A673 (cell line): ENCODE measurements around the gene CLEC16A. TPM values are rescaled to one million over a fixed set of nuclear protein-coding genes. Genes with fewer than 3 reads are reported as not detected.

ENCODE experiments used
- BruUV-seq: library from RNA; stranded (reverse); fragments of 400-500 nt; replicated peaks from 2 replicates; lab custom pipeline; 2021; lab: Mats Ljungman, UMichigan
- CTCF ChIA-PET: fragments of 300-600 bp; sonication (Branson Sonifier 250); formaldehyde crosslinking; loops from one replicate; lab custom pipeline; 2022; ENCODE audit warnings: antibody characterized with exemption; lab: Charles Lee
- POLR2A ChIA-PET: fragments of 300-600 bp; sonication (Branson Sonifier 250); formaldehyde crosslinking; loops from one replicate; lab custom pipeline; 2022; ENCODE audit warnings: antibody characterized with exemption; ENCODE audit not compliant: low non-redundant PET; lab: Charles Lee
- DNase-seq: peaks from one replicate; pipeline ENCODE4 v3.0.0-alpha.2; 2015; ENCODE audit warnings: low spot score
- H3K27ac ChIP-seq: fragments of 200-600 bp; sonication (generic); 2 replicates; pipeline ENCODE4 v1.5.1; 2016; ENCODE audit warnings: mixed run types, low read depth, mild to moderate bottlenecking, mixed read lengths, antibody characterized with exemption, low read length; ENCODE audit not compliant: poor library complexity, severe bottlenecking
- H3K27me3 ChIP-seq: fragments of 200-600 bp; sonication (generic); replicated peaks from 2 replicates; pipeline ENCODE4 v1.6.1; 2017; ENCODE audit warnings: mixed run types, low read depth, mild to moderate bottlenecking, mixed read lengths, antibody characterized with exemption, low read length; ENCODE audit not compliant: insufficient read depth, poor library complexity
- H3K36me3 ChIP-seq: fragments of 200-600 bp; sonication (generic); 2 replicates; pipeline ENCODE4 v1.6.1; 2016; ENCODE audit warnings: mixed run types, mild to moderate bottlenecking, mixed read lengths, antibody characterized with exemption, low read length; ENCODE audit not compliant: insufficient read depth, poor library complexity, severe bottlenecking
- H3K4me1 ChIP-seq: fragments of 200-600 bp; sonication (generic); 2 replicates; pipeline ENCODE4 v1.6.1; 2017; ENCODE audit warnings: mixed run types, mild to moderate bottlenecking, mixed read lengths, antibody characterized with exemption, low read length; ENCODE audit not compliant: insufficient read depth, poor library complexity, severe bottlenecking
- H3K4me3 ChIP-seq: fragments of 200-600 bp; sonication (generic); 2 replicates; pipeline ENCODE4 v1.5.1; 2016; ENCODE audit warnings: low read depth, mixed run types, mild to moderate bottlenecking, mixed read lengths, low read length; ENCODE audit not compliant: poor library complexity, severe bottlenecking
- H3K9me3 ChIP-seq: fragments of 200-600 bp; sonication (generic); 2 replicates; pipeline ENCODE4 v1.6.1; 2016; ENCODE audit warnings: mixed run types, low read depth, mild to moderate bottlenecking, mixed read lengths, antibody characterized with exemption, low read length; ENCODE audit not compliant: poor library complexity, severe bottlenecking
- EZH2 ChIP-seq: fragments of 200-600 bp; sonication (generic); IDR thresholded peaks from 2 replicates; pipeline ENCODE4 v1.6.1; 2017; ENCODE audit warnings: borderline replicate concordance, low read depth, mild to moderate bottlenecking, mixed read lengths, antibody characterized with exemption, low read length; ENCODE audit not compliant: poor library complexity, severe bottlenecking
- intact Hi-C: fragments of 100-400 bp; cut with micrococcal nuclease; formaldehyde crosslinking; loops from one replicate; pipeline ENCODE4 v1.10.0; 2022; ENCODE audit not compliant: unreplicated experiment
- total RNA-seq: library from RNA; stranded (reverse); gene quantifications from 2 replicates; pipeline ENCODE4 v1.2.3, GENCODE V29; 2021
- TF ChIP-seq, protein P1 (sequence below): fragments of 300-800, 200-600 bp; sonication (generic); conservative IDR thresholded peaks from 2 replicates; pipeline ENCODE4 v1.5.1; 2017; ENCODE audit warnings: low read depth, mild to moderate bottlenecking, antibody characterized with exemption, low read length, moderate library complexity, mixed read lengths

Gene CLEC16A
- total RNA-seq, 1 experiment from 2014 or later = 23.4 TPM

DNA sequence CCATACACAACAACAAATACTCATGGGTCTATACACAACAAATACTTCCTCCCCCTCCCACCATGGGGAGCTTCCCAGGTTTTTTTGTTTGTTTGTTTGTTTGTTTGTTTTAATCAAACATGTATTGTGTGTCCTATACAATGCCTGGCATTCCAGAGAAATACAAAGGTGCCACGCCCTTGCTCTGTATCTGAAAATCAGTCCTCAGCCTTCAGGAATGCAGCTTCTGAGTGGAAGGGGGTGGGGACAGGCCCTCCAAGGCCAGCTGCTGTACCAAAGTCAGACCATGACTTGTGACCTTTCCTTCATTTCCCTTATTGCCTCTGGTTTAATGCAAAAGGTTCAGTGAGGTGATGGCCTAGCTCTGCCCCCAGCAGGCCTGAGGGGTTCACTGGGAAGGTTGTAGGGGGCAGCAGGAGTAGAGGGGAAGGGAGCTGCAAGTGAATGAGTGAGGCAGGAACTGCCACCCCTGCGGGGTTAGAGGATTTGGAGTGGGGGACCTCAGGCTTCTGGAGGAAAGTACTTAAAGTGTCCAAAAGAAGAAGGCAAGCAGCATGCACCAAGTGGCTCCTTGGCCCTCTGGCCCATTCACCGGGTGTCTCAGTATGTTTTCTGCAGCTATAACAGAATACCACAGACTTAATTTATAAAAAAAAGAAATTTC lies 105.2 kb downstream of the CLEC16A start:
- POLR2A ChIA-PET = no interaction called here
- TF ChIP-seq, protein P1, sequence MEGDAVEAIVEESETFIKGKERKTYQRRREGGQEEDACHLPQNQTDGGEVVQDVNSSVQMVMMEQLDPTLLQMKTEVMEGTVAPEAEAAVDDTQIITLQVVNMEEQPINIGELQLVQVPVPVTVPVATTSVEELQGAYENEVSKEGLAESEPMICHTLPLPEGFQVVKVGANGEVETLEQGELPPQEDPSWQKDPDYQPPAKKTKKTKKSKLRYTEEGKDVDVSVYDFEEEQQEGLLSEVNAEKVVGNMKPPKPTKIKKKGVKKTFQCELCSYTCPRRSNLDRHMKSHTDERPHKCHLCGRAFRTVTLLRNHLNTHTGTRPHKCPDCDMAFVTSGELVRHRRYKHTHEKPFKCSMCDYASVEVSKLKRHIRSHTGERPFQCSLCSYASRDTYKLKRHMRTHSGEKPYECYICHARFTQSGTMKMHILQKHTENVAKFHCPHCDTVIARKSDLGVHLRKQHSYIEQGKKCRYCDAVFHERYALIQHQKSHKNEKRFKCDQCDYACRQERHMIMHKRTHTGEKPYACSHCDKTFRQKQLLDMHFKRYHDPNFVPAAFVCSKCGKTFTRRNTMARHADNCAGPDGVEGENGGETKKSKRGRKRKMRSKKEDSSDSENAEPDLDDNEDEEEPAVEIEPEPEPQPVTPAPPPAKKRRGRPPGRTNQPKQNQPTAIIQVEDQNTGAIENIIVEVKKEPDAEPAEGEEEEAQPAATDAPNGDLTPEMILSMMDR = no peak
- TF ChIP-seq EZH2 = no peak
- H3K27me3 ChIP-seq = no peaks in the 10 kb centered on the region
- H3K4me3 ChIP-seq = no peak overlapping the region
- no peak overlapping the region for H3K27ac ChIP-seq
- no peak for DNase-seq
- no peaks in the 10 kb centered on the region for H3K9me3 ChIP-seq
- CTCF ChIA-PET = interaction anchor here (0.6 kb wide), 1 partner anchor 326 kb away, joined by 3 read pairs; no protein-coding TSS in a partner anchor
- intact Hi-C loops = no loop called here
- no TSS peak for BruUV-seq
- peaks cover 32% of the 10 kb centered on the region for H3K4me1 ChIP-seq
- H3K36me3 ChIP-seq = no peaks in the 10 kb centered on the region

DNA sequence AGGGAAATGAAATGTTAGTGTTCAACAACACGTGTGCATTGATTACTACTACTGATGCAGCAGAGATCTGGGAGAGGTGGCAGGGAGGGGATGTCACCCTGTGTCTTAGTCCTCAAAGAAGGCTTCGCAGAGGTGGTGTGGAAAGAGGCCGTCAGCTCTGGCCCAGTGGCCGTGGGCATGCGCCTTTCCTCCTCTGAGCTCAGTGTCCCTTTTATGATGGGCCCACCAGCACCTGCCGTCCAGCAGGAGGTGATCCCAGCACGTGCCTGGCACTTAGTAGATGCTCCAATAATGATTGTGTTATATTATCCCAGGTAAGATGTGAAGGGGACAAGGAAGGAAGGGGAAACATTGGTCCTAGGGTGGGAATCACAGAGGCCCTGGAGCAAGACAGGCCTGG lies 106.2 kb downstream of the CLEC16A start:
- Histone ChIP-seq H3K27me3 (no peaks in the 10 kb centered on the region), H3K27ac (no peak overlapping the region), H3K4me1 (peaks cover 32% of the 10 kb centered on the region), H3K4me3 (no peak overlapping the region), H3K36me3 (no peaks in the 10 kb centered on the region), H3K9me3 (no peaks in the 10 kb centered on the region)
- BruUV-seq = no TSS peak
- TF ChIP-seq, protein P1 = no peak
- no peak for TF ChIP-seq EZH2
- DNase-seq = no peak
- intact Hi-C loops = no loop called here
- ChIA-PET CTCF (no interaction called here), POLR2A (no interaction called here)

DNA sequence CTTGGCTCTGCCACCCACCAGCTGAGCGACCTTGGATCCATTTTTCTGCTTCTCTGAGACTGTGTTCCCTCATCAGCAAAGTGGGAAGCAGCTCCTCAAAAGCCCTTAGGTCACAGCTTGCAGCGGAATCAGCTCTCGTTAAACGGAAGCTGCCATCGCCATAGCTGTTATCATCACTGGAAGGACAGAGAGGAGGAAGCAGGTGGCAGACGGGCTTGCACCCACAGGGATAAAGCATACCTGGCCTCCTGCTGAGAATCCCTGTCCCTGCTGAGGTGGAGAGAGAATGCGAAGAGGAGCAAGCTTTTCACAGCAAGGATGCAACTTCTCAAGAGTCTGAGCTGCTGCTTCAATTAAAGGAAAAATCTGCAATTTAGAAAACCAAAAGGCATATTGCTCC lies 106.6 kb downstream of the CLEC16A start:
- ChIA-PET CTCF (no interaction called here), POLR2A (no interaction called here)

More for the DNA sequence above, 106.6 kb downstream of the CLEC16A start:
- Histone ChIP-seq H3K4me1 (peaks cover 29% of the 10 kb centered on the region), H3K27ac (no peak overlapping the region), H3K4me3 (no peak overlapping the region), H3K36me3 (no peaks in the 10 kb centered on the region), H3K27me3 (no peaks in the 10 kb centered on the region), H3K9me3 (no peaks in the 10 kb centered on the region)
- no peak for DNase-seq
- intact Hi-C loops = no loop called here
- TF ChIP-seq, protein P1 = no peak
- no peak for TF ChIP-seq EZH2
- BruUV-seq = no TSS peak
